GM20431 (cell line): ENCODE data around the gene ATG2A.

ENCODE experiments used
- in situ Hi-C: fragments of 300-500 bp; cut with MseI, MboI; formaldehyde crosslinking; loops from one replicate; pipeline ENCODE4 v1.15.0; 2020; ENCODE audit warnings: low sequenced_read_pairs; ENCODE audit not compliant: unreplicated experiment

The ATG2A gene

GRCh38 chr11:64925536-64926436, 8.8 kb upstream of the ATG2A start:
- in situ Hi-C loops: no loop called here

- in situ Hi-C loops: no loop called here
Measured at GRCh38 chr11:64924910-64925284, 7.9 kb upstream of the ATG2A start.

- in situ Hi-C loops: no loop called here
Measured at GRCh38 chr11:64923944-64924909, 7.2 kb upstream of the ATG2A start, which contains the start of gene PPP2R5B. Gene PPP2R5B (plus strand): TSS chr11:64924689. CDS start chr11:64925735, 1,046 bp downstream.

- in situ Hi-C loops: no loop called here
Measured at GRCh38 chr11:64923151-64923661, 6.2 kb upstream of the ATG2A start.

- in situ Hi-C loops: no loop called here
Measured at GRCh38 chr11:64921384-64921783, 4.4 kb upstream of the ATG2A start.

GRCh38 chr11:64920124-64920523, 3.1 kb upstream of the ATG2A start:
- in situ Hi-C loops: no loop called here

GRCh38 chr11:64919627-64920026, 2.6 kb upstream of the ATG2A start:
- in situ Hi-C loops: no loop called here

GRCh38 chr11:64918017-64918416, 1.0 kb upstream of the ATG2A start:
- in situ Hi-C loops: no loop called here

GRCh38 chr11:64917663-64917995, 620 bp upstream of the ATG2A start:
- in situ Hi-C loops: no loop called here

- in situ Hi-C loops: no loop called here
Measured at GRCh38 chr11:64916040-64916774, 802 bp downstream of the ATG2A start.

- in situ Hi-C loops: no loop called here
Measured at GRCh38 chr11:64915376-64915887, 1.6 kb downstream of the ATG2A start.

- in situ Hi-C loops: no loop called here
Measured at GRCh38 chr11:64914123-64914522, 2.9 kb downstream of the ATG2A start.

- in situ Hi-C loops: no loop called here
Measured at GRCh38 chr11:64913171-64913727, 3.8 kb downstream of the ATG2A start.

- in situ Hi-C loops: no loop called here
Measured at GRCh38 chr11:64911689-64912088, 5.3 kb downstream of the ATG2A start.

- in situ Hi-C loops: no loop called here
Measured at GRCh38 chr11:64911142-64911541, 5.9 kb downstream of the ATG2A start.

GRCh38 chr11:64910451-64911093, 6.4 kb downstream of the ATG2A start:
- in situ Hi-C loops: no loop called here

- in situ Hi-C loops: no loop called here
Measured at GRCh38 chr11:64909653-64910343, 7.2 kb downstream of the ATG2A start.

GRCh38 chr11:64908766-64909165, 8.2 kb downstream of the ATG2A start:
- in situ Hi-C loops: no loop called here

- in situ Hi-C loops: no loop called here
Measured at GRCh38 chr11:64906314-64906635, 10.7 kb downstream of the ATG2A start.
